Type B pancreatic cell (in vitro differentiated cells): ENCODE measurements around the gene PHKG1. TPM values are rescaled to one million over a fixed set of nuclear protein-coding genes. Genes with fewer than 3 reads are reported as not detected.
"Not testable (repeated sequence)": the region's sequence is repeated elsewhere in the genome, so short reads cannot be mapped to it uniquely, and the experiment has no call there.

Source experiments
- DNase-seq: peaks from one replicate; pipeline ENCODE4 v3.0.0; 2021; ENCODE audit warnings: mixed read lengths; ENCODE audit not compliant: unreplicated experiment; ENCODE audit errors: extremely low spot score
- H3K27ac Mint-ChIP-seq: 2 replicates; pipeline ENCODE4 v1.8.0; 2021; ENCODE audit warnings: mild to moderate bottlenecking, mixed read lengths
- H3K27me3 Mint-ChIP-seq: 2 replicates; pipeline ENCODE4 v1.8.0; 2021; ENCODE audit warnings: mixed read lengths
- H3K36me3 Mint-ChIP-seq: 2 replicates; pipeline ENCODE4 v1.8.0; 2021; ENCODE audit warnings: mixed read lengths
- H3K4me1 Mint-ChIP-seq: one replicate; pipeline ENCODE4 v1.8.0; 2021; ENCODE audit warnings: mixed read lengths; ENCODE audit not compliant: unreplicated experiment
- H3K4me3 Mint-ChIP-seq: 2 replicates; pipeline ENCODE4 v1.8.0; 2021; ENCODE audit warnings: mild to moderate bottlenecking, mixed read lengths
- H3K9me3 Mint-ChIP-seq: 2 replicates; pipeline ENCODE4 v1.8.0; 2021; ENCODE audit warnings: mixed read lengths
- CTCF ChIP-seq: fragments of 200-600 bp; sonication (generic); conservative IDR thresholded peaks from 2 replicates; pipeline ENCODE4 v1.5.0; 2021; ENCODE audit warnings: antibody characterized with exemption, mild to moderate bottlenecking
- total RNA-seq: library from RNA; stranded (reverse); gene quantifications from 2 replicates; pipeline ENCODE4 v1.2.1, GENCODE V29; 2021; ENCODE audit warnings: low replicate concordance

PHKG1 gene
- total RNA-seq, 1 donor from 2014 or later, result 1.8 TPM

GRCh38 chr7:56083150-56083785 lies 9.5 kb downstream of the PHKG1 start:
- H3K27ac Mint-ChIP-seq, result no peak overlapping the region
- H3K4me3 Mint-ChIP-seq, result no peak overlapping the region
- H3K36me3 Mint-ChIP-seq, result no peaks in the 10 kb centered on the region
- H3K27me3 Mint-ChIP-seq, result no peaks in the 10 kb centered on the region
- no peak for DNase-seq
- no peak for TF ChIP-seq CTCF
- no peaks in the 10 kb centered on the region for H3K9me3 Mint-ChIP-seq
- no peaks in the 10 kb centered on the region for H3K4me1 Mint-ChIP-seq

GRCh38 chr7:56081626-56082340 lies 11.0 kb downstream of the PHKG1 start:
- no peak overlapping the region for H3K27ac Mint-ChIP-seq
- no peak overlapping the region for H3K4me3 Mint-ChIP-seq
- no peaks in the 10 kb centered on the region for H3K36me3 Mint-ChIP-seq
- H3K9me3 Mint-ChIP-seq, result no peaks in the 10 kb centered on the region
- TF ChIP-seq CTCF, result no peak
- no peak for DNase-seq
- H3K4me1 Mint-ChIP-seq, result no peaks in the 10 kb centered on the region
- H3K27me3 Mint-ChIP-seq, result no peaks in the 10 kb centered on the region

GRCh38 chr7:56080726-56081435 lies 11.9 kb downstream of the PHKG1 start:
- not testable (repeated sequence) for H3K27ac Mint-ChIP-seq, DNase-seq, H3K4me1 Mint-ChIP-seq, H3K4me3 Mint-ChIP-seq, H3K27me3 Mint-ChIP-seq, H3K36me3 Mint-ChIP-seq, H3K9me3 Mint-ChIP-seq

DNA sequence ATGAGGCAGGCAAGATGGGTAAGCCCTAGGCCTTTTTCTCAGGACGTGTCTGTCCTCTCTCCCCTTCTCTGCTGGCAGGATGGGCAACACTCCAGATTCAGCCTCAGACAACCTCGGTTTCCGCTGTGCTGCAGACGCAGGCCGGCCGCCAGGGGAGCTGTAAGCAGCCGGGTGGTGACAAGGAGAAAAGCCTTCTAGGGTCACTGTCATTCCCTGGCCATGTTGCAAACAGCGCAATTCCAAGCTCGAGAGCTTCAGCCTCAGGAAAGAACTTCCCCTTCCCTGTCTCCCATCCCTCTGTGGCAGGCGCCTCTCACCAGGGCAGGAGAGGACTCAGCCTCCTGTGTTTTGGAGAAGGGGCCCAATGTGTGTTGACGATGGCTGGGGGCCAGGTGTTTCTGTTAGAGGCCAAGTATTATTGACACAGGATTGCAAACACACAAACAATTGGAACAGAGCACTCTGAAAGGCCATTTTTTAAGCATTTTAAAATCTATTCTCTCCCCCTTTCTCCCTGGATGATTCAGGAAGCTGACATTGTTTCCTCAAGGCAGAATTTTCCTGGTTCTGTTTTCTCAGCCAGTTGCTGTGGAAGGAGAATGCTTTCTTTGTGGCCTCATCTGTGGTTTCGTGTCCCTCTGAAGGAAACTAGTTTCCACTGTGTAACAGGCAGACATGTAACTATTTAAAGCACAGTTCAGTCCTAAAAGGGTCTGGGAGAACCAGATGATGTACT lies 13.1 kb downstream of the PHKG1 start:
- H3K9me3 Mint-ChIP-seq, result no peaks in the 10 kb centered on the region
- no peak overlapping the region for H3K27ac Mint-ChIP-seq
- no peaks in the 10 kb centered on the region for H3K27me3 Mint-ChIP-seq
- DNase-seq, result no peak
- H3K4me3 Mint-ChIP-seq, result no peak overlapping the region
- TF ChIP-seq CTCF, result no peak
- H3K4me1 Mint-ChIP-seq, result no peaks in the 10 kb centered on the region
- H3K36me3 Mint-ChIP-seq, result no peaks in the 10 kb centered on the region

- Mint-ChIP-seq H3K36me3 (peaks cover 5% of the 10 kb centered on the region), H3K4me1 (peaks cover 6% of the 10 kb centered on the region), H3K27me3 (no peaks in the 10 kb centered on the region), H3K27ac (no peak overlapping the region), H3K9me3 (no peaks in the 10 kb centered on the region), H3K4me3 (no peak overlapping the region)
- no peak for TF ChIP-seq CTCF
- DNase-seq, result no peak
These were observed 14.6 kb downstream of the PHKG1 start for GRCh38 chr7:56078196-56078595.
